Measurements from ENCODE around the gene TNFRSF19.

- TF ChIP-seq ZC3H10 (CRISPR knock-in tag; IDR thresholded peaks at IDR 0.05) (no peak), ZFP3 (CRISPR knock-in tag; IDR thresholded peaks at IDR 0.05) (no peak), TCF4 (CRISPR knock-in tag; IDR thresholded peaks at IDR 0.05; ENCODE audit: borderline replicate concordance) (no peak), ARNTL (CRISPR knock-in tag; IDR thresholded peaks at IDR 0.05; ENCODE audit: borderline replicate concordance, low read depth) (no peak), PATZ1 (CRISPR knock-in tag; IDR thresholded peaks at IDR 0.05; ENCODE audit: borderline replicate concordance) (no peak), OSR1 (CRISPR knock-in tag; IDR thresholded peaks at IDR 0.05) (no peak), GLIS3 (CRISPR knock-in tag; IDR thresholded peaks at IDR 0.05) (no peak), CREB5 (CRISPR knock-in tag; IDR thresholded peaks at IDR 0.05; ENCODE audit: low read depth) (no peak), ESRRG (CRISPR knock-in tag; IDR thresholded peaks at IDR 0.05) (no peak), BACH2 (CRISPR knock-in tag; IDR thresholded peaks at IDR 0.05; ENCODE audit: borderline replicate concordance) (no peak), ZNF8 (CRISPR knock-in tag; IDR thresholded peaks at IDR 0.05) (no peak), TOX (CRISPR knock-in tag; IDR thresholded peaks at IDR 0.05; ENCODE audit: borderline replicate concordance) (no peak), ZFP30 (CRISPR knock-in tag; IDR thresholded peaks at IDR 0.05) (no peak)
- TF ChIP-seq, protein P1, sequence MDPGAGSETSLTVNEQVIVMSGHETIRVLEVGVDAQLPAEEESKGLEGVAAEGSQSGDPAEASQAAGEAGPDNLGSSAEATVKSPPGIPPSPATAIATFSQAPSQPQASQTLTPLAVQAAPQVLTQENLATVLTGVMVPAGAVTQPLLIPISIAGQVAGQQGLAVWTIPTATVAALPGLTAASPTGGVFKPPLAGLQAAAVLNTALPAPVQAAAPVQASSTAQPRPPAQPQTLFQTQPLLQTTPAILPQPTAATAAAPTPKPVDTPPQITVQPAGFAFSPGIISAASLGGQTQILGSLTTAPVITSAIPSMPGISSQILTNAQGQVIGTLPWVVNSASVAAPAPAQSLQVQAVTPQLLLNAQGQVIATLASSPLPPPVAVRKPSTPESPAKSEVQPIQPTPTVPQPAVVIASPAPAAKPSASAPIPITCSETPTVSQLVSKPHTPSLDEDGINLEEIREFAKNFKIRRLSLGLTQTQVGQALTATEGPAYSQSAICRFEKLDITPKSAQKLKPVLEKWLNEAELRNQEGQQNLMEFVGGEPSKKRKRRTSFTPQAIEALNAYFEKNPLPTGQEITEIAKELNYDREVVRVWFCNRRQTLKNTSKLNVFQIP (CRISPR knock-in tag; IDR thresholded peaks at IDR 0.05; ENCODE audit: borderline replicate concordance, low read depth), result no peak
Measured at GRCh38 chr13:23609414-23609760, 39.2 kb downstream of the TNFRSF19 start.
